ENCODE measurements around the gene CARM1. TPM values are rescaled to one million over a fixed set of nuclear protein-coding genes. Genes with fewer than 3 reads are reported as not detected.

Gene CARM1
- polyA plus RNA-seq, 1 experiment: 33.7 TPM

- ChIA-PET CTCF (interaction anchor here (0.6 to 10.5 kb wide), 18 partner anchors 9 to 299 kb away, joined by 3 to 121 read pairs (median 4); partner anchors contain the start of gene DNM2), POLR2A (interaction anchor here (0.6 to 1.6 kb wide), 2 partner anchors 35 to 167 kb away, joined by 4 read pairs; partner anchors contain the start of gene TMED1)
- Histone ChIP-seq H3K27me3 (ENCODE audit: control insufficient read depth, insufficient read depth, low read length) (no peaks in the 10 kb centered on the region), H3K4me3 (ENCODE audit: low read depth, low read length) (peak overlapping the region; percentile 49), H3K36me3 (ENCODE audit: control insufficient read depth, insufficient read depth, low read length) (no peaks in the 10 kb centered on the region)
- DNase-seq (ENCODE audit: low read depth): no peak
- no peak for TF ChIP-seq CTCF (IDR thresholded peaks at IDR 0.05; ENCODE audit: insufficient read depth, low read depth, low read length)
These were observed 825 bp upstream of the CARM1 start for GRCh38 chr19:10870501-10870954.

- DNase-seq (ENCODE audit: low read depth): no peak
- peak; percentile 30; the same call in 1 of the 2 replicates for TF ChIP-seq CTCF (IDR thresholded peaks at IDR 0.05; ENCODE audit: insufficient read depth, low read depth, low read length)
- Histone ChIP-seq H3K27me3 (ENCODE audit: control insufficient read depth, insufficient read depth, low read length) (no peaks in the 10 kb centered on the region), H3K36me3 (ENCODE audit: control insufficient read depth, insufficient read depth, low read length) (no peaks in the 10 kb centered on the region), H3K4me3 (ENCODE audit: low read depth, low read length) (peak overlapping the region; percentile 96)
- ChIA-PET CTCF (interaction anchor here (0.7 to 4.2 kb wide), 20 partner anchors 8 to 300 kb away, joined by 3 to 37 read pairs (median 4); partner anchors contain the start of gene TMED1), POLR2A (interaction anchor here (1.6 kb wide), 1 partner anchor 36 kb away, joined by 4 read pairs; the partner anchor contains the start of gene TMED1)
These were observed 575 bp downstream of the CARM1 start for GRCh38 chr19:10871711-10872545.

GRCh38 chr19:10872546-10873107 lies 1.3 kb downstream of the CARM1 start:
- TF ChIP-seq CTCF (IDR thresholded peaks at IDR 0.05; ENCODE audit: insufficient read depth, low read depth, low read length): no peak
- Histone ChIP-seq H3K36me3 (ENCODE audit: control insufficient read depth, insufficient read depth, low read length) (no peaks in the 10 kb centered on the region), H3K4me3 (ENCODE audit: low read depth, low read length) (peak overlapping the region; percentile 96), H3K27me3 (ENCODE audit: control insufficient read depth, insufficient read depth, low read length) (no peaks in the 10 kb centered on the region)
- CTCF ChIA-PET: interaction anchor here (0.7 to 4.2 kb wide), 17 partner anchors 8 to 156 kb away, joined by 3 to 37 read pairs (median 4); partner anchors contain the start of gene TMED1
- POLR2A ChIA-PET: no interaction called here
- DNase-seq (ENCODE audit: low read depth): no peak

GRCh38 chr19:10874024-10874423 lies 2.7 kb downstream of the CARM1 start:
- H3K36me3 ChIP-seq (ENCODE audit: control insufficient read depth, insufficient read depth, low read length): no peaks in the 10 kb centered on the region
- no peak for TF ChIP-seq CTCF (IDR thresholded peaks at IDR 0.05; ENCODE audit: insufficient read depth, low read depth, low read length)
- ChIA-PET POLR2A (no interaction called here), CTCF (interaction anchor here (0.6 to 4.2 kb wide), 6 partner anchors 10 to 201 kb away, joined by 3 to 37 read pairs (median 4); no protein-coding TSS in a partner anchor)
- no peak for DNase-seq (ENCODE audit: low read depth)
- H3K27me3 ChIP-seq (ENCODE audit: control insufficient read depth, insufficient read depth, low read length): no peaks in the 10 kb centered on the region
- H3K4me3 ChIP-seq (ENCODE audit: low read depth, low read length): no peak overlapping the region
